ENCODE data around the gene SMIM10L2A.

DNA sequence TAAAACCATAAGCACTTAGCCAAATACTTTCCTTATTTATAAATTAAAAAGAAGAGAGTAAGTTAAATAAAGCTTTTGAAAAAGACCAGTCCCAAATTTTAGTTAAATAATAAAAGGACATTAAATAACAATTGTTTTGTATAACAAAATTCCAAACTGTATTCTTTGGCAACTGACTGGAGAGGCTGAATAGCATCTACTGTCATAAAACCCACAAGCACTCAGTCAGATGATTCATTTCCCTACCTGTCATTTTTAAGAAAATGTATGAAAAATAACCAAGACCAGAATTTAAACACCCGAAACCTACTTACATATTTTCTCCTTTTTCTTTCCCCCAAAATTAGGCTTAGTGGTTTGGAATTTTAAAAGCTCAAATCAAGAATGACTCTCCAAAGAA, 32.5 kb upstream of the SMIM10L2A start:
- TF ChIP-seq POLR2A (IDR thresholded peaks at IDR 0.05) = no peak
- TF ChIP-seq, protein P1, sequence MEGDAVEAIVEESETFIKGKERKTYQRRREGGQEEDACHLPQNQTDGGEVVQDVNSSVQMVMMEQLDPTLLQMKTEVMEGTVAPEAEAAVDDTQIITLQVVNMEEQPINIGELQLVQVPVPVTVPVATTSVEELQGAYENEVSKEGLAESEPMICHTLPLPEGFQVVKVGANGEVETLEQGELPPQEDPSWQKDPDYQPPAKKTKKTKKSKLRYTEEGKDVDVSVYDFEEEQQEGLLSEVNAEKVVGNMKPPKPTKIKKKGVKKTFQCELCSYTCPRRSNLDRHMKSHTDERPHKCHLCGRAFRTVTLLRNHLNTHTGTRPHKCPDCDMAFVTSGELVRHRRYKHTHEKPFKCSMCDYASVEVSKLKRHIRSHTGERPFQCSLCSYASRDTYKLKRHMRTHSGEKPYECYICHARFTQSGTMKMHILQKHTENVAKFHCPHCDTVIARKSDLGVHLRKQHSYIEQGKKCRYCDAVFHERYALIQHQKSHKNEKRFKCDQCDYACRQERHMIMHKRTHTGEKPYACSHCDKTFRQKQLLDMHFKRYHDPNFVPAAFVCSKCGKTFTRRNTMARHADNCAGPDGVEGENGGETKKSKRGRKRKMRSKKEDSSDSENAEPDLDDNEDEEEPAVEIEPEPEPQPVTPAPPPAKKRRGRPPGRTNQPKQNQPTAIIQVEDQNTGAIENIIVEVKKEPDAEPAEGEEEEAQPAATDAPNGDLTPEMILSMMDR (IDR thresholded peaks at IDR 0.05) = no peak

Data from prostate gland (tissue), 2 donors.